Ishikawa (cell line): ENCODE data around the gene ATP9A.

ENCODE experiments used
- CEBPB ChIP-seq: IDR thresholded peaks from 2 replicates; pipeline ENCODE4 v1.6.1; 2012
- CREB1 ChIP-seq: IDR thresholded peaks from 2 replicates; pipeline ENCODE4 v1.6.1; 2012; ENCODE audit warnings: low read depth
- EGR1 ChIP-seq: IDR thresholded peaks from 2 replicates; pipeline ENCODE4 v1.6.1; 2012
- EP300 ChIP-seq: IDR thresholded peaks from 2 replicates; pipeline ENCODE4 v1.6.1; 2012; ENCODE audit warnings: borderline replicate concordance
- FOXM1 ChIP-seq: IDR thresholded peaks from 2 replicates; pipeline ENCODE4 v1.6.1; 2012; ENCODE audit warnings: low read depth, borderline replicate concordance
- NFIC ChIP-seq: IDR thresholded peaks from 2 replicates; pipeline ENCODE4 v1.6.1; 2012
- RAD21 ChIP-seq: IDR thresholded peaks from 2 replicates; pipeline ENCODE4 v1.6.1; 2012; ENCODE audit warnings: low read depth
- REST ChIP-seq: IDR thresholded peaks from 2 replicates; pipeline ENCODE4 v1.6.1; 2012; ENCODE audit warnings: low read depth, mild to moderate bottlenecking
- TAF1 ChIP-seq: IDR thresholded peaks from 2 replicates; pipeline ENCODE4 v1.6.1; 2012; ENCODE audit warnings: low read depth, mild to moderate bottlenecking
- TCF12 ChIP-seq: IDR thresholded peaks from 2 replicates; pipeline ENCODE4 v1.6.1; 2012; ENCODE audit warnings: low read depth
- TEAD4 ChIP-seq: IDR thresholded peaks from 2 replicates; pipeline ENCODE4 v1.6.1; 2012
- USF1 ChIP-seq: IDR thresholded peaks from 2 replicates; pipeline ENCODE4 v1.6.1; 2012
- YY1 ChIP-seq: IDR thresholded peaks from 2 replicates; pipeline ENCODE4 v1.6.1; 2012; ENCODE audit warnings: low read depth
- ZBTB7A ChIP-seq: IDR thresholded peaks from 2 replicates; pipeline ENCODE4 v1.6.1; 2012; ENCODE audit warnings: low read depth
- TF ChIP-seq, protein P1 (sequence below): IDR thresholded peaks from 2 replicates; pipeline ENCODE4 v1.6.1; 2012

Gene ATP9A

DNA sequence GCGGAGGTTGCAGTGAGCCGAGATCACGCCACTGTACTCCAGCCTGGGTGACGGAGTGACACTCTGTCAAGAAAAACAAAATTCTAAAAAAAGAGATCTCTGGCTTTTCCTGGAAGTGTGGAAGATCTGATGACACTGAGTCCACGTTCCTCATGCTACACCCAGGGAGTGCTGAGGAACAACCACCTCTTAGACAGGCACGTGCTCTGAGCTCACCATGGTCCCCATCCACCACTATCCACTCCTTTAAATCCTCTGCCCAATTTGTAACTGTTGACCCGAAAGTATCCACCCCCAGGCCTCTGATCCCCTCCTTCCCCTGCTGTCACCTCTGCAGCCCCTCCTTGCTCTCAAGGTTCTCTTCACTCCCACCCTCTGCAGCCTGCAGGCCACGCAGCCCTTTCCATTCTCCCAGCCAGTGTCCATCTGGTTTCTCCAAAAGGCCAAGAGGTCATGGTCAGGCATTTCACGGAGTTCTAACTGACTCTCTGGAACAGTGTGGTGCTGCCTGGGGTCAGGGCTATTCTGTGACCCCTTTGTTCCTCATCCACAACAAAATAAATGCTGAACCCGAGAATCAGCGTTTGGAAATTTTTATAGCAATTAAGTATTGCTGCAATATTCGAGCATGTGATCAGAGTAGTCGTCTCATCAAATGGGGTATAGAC is 88.8 kb downstream of the ATP9A start:
- TF ChIP-seq CREB1 (no peak), TEAD4 (no peak), TCF12 (no peak), ZBTB7A (no peak), NFIC (no peak), REST (no peak), TAF1 (no peak), FOXM1 (no peak), YY1 (no peak)
- TF ChIP-seq, protein P1, sequence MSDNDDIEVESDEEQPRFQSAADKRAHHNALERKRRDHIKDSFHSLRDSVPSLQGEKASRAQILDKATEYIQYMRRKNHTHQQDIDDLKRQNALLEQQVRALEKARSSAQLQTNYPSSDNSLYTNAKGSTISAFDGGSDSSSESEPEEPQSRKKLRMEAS, result no peak

DNA sequence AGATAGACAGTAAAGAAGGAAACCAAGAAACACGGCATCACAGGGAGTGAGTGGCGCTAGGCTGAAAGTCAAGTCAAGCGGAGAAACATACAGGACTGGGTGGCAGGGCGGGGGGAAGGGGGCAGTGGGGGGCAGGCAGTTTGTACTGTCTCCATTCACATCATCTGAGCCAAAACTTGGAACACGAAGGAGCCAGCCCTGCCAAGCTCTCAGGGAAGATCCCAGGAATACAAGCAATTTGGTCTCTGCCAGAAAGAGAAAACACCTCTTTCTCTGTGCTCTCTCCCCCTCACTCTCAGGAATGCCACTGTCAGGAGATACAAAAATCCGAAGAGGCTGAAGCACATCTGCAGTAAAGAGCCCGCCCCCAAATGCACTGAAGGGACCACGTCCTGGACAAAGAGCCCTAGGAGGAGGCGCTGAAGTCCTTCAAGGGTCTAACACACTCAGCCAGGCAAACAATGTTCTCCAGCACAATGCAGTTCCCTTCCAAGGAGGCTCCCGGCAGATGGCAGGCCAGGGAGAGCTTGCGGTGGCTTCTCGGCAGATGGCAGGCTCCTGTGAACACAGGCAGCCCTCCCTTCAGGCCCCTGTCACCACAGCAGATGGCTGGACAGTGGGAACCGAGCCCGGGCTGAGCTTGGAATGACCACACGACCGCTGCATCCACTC is 90.0 kb downstream of the ATP9A start:
- TF ChIP-seq NFIC (no peak), REST (no peak), ZBTB7A (no peak), TEAD4 (no peak), CEBPB (no peak), USF1 (no peak), YY1 (no peak), CREB1 (no peak), RAD21 (no peak), FOXM1 (no peak), TCF12 (no peak), TAF1 (no peak), EGR1 (no peak)
- TF ChIP-seq, protein P1, result no peak

- TF ChIP-seq TEAD4 (no peak), CREB1 (no peak), TCF12 (no peak), TAF1 (no peak), NFIC (no peak), RAD21 (no peak), REST (no peak), ZBTB7A (no peak), USF1 (no peak), EP300 (no peak), YY1 (no peak), FOXM1 (no peak), CEBPB (no peak), EGR1 (no peak)
- TF ChIP-seq, protein P1, result no peak
Observed at GRCh38 chr20:51668947-51669346, 99.2 kb downstream of the ATP9A start.

- TF ChIP-seq ZBTB7A (no peak), YY1 (no peak)
Observed at GRCh38 chr20:51668515-51668914, 99.7 kb downstream of the ATP9A start.
